Measurements from ENCODE around the gene IGFBPL1.

Gene IGFBPL1

DNA sequence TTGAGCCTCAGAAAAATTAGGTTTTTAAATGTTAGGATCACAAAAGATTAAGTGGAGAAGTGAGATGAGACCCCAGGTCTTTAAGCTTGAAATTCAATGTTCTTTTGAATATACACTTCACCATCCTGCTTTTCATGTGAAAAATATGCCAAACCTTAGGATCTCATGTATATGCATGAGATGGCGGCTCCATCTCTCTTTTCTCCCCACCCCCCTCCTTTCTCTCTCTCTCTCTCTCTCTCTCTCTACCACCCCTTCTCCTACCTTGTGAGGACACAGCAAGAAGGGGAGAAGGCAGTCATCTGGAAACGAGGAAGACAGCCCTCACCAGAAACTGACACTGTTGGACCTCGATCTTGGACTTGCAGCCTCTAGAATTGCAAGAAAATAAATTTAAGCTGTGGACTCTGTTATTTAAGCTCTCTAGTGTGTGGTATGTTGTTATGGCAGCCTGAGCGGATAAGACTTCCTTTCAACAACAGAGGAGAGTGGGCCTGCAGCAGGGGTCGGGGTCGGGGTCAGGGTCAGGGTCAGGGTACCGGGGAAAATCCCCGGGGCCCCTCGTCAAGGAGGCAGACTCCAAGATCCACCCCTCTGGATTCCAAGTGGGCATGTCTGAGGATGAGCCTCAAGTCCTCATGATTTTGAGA, 48.1 kb downstream of the IGFBPL1 start:
- Histone ChIP-seq H3K27me3 (replicated peaks; ENCODE audit: control insufficient read depth, insufficient read depth, low read length) (no peaks in the 10 kb centered on the region), H3K4me3 (replicated peaks; ENCODE audit: low read depth, low read length) (no peak overlapping the region), H3K36me3 (ENCODE audit: control insufficient read depth, insufficient read depth, low read length) (no peaks in the 10 kb centered on the region)
- TF ChIP-seq CTCF (IDR thresholded peaks at IDR 0.05; ENCODE audit: insufficient read depth, low read length, poor library complexity, severe bottlenecking) = no peak
- DNase-seq (ENCODE audit: extremely low read depth, insufficient read length) = no peak

DNA sequence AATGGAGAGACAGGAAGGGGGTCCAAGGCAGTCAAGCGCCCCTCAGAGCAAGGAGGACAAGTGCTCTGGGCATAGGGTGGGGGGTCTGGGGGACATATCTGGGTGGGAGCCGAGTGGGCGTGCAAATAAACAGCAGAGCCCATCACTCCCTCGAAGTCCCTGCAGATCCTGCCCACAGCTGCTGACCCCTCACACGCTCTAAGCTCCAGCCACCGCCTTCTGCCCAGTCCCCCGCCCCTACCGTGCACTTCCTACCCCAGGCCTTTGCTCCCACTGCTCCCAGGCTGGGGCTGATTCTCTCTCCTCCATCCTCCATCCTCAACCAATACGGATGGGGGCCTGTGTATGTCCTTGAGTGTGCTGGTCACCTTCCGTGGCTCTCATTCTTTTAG, 48.7 kb downstream of the IGFBPL1 start:
- Histone ChIP-seq H3K36me3 (ENCODE audit: control insufficient read depth, insufficient read depth, low read length) (no peaks in the 10 kb centered on the region), H3K27me3 (replicated peaks; ENCODE audit: control insufficient read depth, insufficient read depth, low read length) (no peaks in the 10 kb centered on the region), H3K4me3 (replicated peaks; ENCODE audit: low read depth, low read length) (no peak overlapping the region)
- no peak for DNase-seq (ENCODE audit: extremely low read depth, insufficient read length)
- no peak for TF ChIP-seq CTCF (IDR thresholded peaks at IDR 0.05; ENCODE audit: insufficient read depth, low read length, poor library complexity, severe bottlenecking)

- no peak overlapping the region for H3K4me3 ChIP-seq (replicated peaks; ENCODE audit: low read depth, low read length)
- no peaks in the 10 kb centered on the region for H3K27me3 ChIP-seq (replicated peaks; ENCODE audit: control insufficient read depth, insufficient read depth, low read length)
- no peaks in the 10 kb centered on the region for H3K36me3 ChIP-seq (ENCODE audit: control insufficient read depth, insufficient read depth, low read length)
- DNase-seq (ENCODE audit: extremely low read depth, insufficient read length) = no peak
- TF ChIP-seq CTCF (IDR thresholded peaks at IDR 0.05; ENCODE audit: insufficient read depth, low read length, poor library complexity, severe bottlenecking) = no peak
Observed at GRCh38 chr9:38374847-38375571, 49.2 kb downstream of the IGFBPL1 start.

DNA sequence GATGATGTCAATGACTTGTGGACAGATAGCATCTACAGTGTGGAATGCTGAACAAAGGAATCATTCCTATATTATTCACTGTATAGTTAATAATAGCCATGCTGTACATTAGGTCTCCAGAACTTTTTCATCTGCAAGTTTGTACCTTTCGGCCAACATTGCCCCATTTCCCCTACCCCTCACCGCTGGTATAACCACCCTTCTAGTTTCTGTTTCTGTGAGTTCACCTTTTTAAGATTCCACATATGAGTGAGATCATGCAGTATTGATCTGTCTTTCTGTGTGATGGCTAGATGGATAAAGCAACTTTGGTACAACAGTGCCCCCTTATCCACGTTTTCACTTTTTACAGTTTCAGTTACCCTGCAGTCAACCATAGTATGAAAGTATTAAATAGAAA, 50.6 kb downstream of the IGFBPL1 start:
- no peak for TF ChIP-seq CTCF (IDR thresholded peaks at IDR 0.05; ENCODE audit: insufficient read depth, low read length, poor library complexity, severe bottlenecking)
- H3K27me3 ChIP-seq (replicated peaks; ENCODE audit: control insufficient read depth, insufficient read depth, low read length) = no peaks in the 10 kb centered on the region; the same call in 1 of the 2 replicates
- no peaks in the 10 kb centered on the region for H3K36me3 ChIP-seq (ENCODE audit: control insufficient read depth, insufficient read depth, low read length)
- no peak for DNase-seq (ENCODE audit: extremely low read depth, insufficient read length)
- no peak overlapping the region for H3K4me3 ChIP-seq (replicated peaks; ENCODE audit: low read depth, low read length)

DNA sequence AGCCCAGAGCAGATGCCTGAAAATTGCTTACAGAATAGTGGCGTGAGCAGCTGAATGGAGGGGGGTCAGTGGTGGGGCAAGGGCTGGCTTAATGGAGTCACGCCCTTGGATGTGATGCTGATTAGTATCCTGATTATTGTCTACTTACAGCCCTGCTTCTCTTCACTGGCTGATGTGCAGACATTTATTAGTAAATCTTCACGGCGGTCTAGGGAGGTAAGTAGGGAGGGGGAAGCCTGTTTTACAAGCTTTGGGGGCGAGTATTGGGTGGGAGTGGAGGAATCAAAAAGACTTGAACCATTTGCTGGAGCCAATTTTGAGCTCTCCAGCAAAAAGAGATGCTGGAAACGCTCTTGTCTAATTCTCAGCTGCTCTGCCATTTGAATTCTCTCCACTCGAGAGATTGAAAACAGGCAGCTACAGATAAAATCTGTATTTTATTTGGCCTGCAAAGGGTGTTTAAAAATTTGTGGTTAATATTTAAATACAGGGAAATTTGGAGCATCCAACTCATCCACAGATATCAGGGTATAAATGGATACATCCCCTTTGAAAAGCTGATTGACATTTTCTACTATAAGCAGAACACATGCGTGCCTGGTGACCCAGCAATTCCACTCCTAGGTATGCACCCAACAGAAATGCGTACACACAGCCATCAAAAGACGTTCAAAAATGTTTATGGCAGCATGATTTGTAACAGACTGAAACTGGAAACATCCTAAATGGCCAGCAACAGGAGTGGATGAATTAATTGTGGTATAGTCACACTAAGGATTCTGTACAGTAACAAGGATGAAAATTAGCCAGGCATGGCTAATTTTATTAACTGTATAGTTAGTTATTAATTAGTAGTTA, 51.3 kb downstream of the IGFBPL1 start:
- H3K36me3 ChIP-seq (ENCODE audit: control insufficient read depth, insufficient read depth, low read length) = no peaks in the 10 kb centered on the region
- no peak for DNase-seq (ENCODE audit: extremely low read depth, insufficient read length)
- no peak overlapping the region for H3K4me3 ChIP-seq (replicated peaks; ENCODE audit: low read depth, low read length)
- no peak for TF ChIP-seq CTCF (IDR thresholded peaks at IDR 0.05; ENCODE audit: insufficient read depth, low read length, poor library complexity, severe bottlenecking)
- H3K27me3 ChIP-seq (replicated peaks; ENCODE audit: control insufficient read depth, insufficient read depth, low read length) = no peaks in the 10 kb centered on the region; the same call in 1 of the 2 replicates

All from GM06990 (cell line).